AG08396 (cell line): ENCODE measurements around the gene MFAP3.
"Not testable (repeated sequence)": the region's sequence is repeated elsewhere in the genome, so short reads cannot be mapped to it uniquely, and the experiment has no call there.

Source experiments
- DNase-seq: peaks from one replicate; pipeline ENCODE4 v3.0.0; 2012; ENCODE audit warnings: low spot score, mixed read lengths

MFAP3 gene

DNA sequence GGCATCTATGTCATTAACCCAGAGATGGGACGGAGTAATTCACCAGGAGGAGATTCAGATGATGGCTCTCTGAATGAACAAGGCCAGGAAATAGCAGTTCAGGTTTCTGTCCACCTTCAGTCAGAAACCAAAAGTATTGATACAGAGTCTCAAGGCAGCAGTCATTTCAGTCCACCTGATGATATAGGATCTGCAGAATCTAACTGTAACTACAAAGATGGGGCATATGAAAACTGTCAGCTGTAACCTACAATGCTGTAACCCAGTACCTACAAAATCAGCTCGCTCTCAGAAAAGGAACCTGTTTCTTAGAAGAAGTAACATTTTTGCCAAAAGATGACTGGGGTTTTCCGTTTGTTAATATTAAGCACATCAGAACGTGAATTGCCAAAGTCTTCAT is 14.7 kb downstream of the MFAP3 start:
- no peak for DNase-seq

- no peak for DNase-seq
Observed at GRCh38 chr5:154055201-154055600, 16.4 kb downstream of the MFAP3 start.

DNA sequence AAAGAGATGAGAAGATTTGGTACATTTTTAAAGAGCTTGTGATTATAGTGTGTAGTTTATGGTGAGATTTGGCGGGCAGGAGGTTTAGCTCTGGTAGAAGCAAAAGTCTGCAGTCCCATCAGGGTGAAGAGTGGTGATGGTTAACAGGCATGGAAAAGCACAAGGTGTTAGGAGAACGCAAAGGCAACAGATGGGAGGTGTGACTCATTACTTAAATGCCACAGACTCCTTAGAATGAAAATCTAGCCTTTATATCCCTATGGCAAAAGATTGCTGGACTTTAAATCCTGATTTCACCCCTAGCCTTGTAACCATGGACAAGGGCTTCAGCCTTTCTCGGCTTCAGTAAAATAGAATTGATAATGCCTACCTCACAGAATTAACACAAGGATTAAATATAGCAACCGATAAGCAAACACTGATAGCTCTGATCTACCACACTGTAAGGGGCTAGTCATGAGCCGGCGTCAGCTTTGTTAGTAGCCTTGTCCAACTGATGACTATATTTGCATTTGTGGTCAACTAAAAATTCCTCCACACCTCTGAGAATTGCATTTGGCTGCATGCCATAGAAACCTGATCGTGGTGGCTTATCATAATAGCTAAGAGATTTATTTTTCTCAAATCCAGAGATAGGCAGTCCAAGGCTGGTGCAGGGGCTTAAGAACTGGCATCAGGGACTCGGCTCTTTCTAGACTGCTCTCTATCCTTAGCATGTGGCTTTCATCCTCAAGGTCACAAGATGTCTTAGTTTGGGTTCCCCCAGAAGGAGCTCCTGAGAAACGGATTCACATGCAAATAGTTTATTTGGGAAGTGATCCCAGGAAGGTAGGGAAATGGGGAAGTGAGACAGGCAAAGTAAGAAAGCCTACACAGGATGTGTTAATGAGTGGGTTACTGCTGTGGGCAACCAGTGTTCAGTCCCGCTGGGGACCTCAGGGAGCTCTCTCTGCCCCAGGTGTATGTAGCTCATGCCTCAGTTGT is 19.6 kb downstream of the MFAP3 start:
- DNase-seq, result no peak

DNA sequence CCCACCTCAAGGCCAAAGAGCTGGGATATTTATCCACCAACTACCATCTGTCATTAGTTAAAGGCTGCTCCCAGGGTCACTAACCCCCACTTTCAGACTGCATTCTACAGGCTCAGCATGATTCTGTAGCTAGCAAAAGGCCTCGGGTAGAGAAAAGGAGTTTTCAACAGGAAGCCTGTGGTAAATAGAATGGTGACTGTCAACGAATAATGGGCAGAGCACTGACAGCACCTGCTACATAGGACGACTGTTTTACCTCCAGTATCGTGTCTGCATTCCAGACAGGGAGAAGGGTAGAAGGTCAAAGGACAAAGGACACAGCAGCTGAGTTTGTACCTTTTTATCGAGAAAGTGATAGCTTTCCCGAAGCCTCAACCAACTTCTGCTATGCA is 20.3 kb downstream of the MFAP3 start:
- DNase-seq, result no peak

DNA sequence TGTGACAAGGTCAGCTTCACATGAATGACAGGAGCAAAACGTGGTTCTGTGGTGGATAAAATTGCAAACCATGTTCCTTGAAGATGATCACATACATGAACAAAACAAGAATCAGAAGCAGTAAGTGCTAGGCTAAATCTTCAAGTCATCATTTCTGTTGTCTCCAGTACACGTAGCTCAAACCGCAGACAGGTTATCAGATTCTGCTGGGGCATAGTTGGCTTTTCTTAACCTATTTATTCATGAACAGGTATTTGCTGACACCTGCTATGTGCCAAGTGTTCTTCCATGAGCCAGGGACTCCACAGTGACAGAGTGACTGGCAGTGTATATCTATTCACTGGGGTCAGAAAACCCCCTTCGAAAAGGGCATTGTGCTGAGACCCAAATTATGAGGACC is 20.8 kb downstream of the MFAP3 start:
- DNase-seq, result no peak

GRCh38 chr5:154060606-154061005 is 21.8 kb downstream of the MFAP3 start:
- no peak for DNase-seq

GRCh38 chr5:154063372-154063771 is 24.6 kb downstream of the MFAP3 start:
- DNase-seq, result no peak

DNA sequence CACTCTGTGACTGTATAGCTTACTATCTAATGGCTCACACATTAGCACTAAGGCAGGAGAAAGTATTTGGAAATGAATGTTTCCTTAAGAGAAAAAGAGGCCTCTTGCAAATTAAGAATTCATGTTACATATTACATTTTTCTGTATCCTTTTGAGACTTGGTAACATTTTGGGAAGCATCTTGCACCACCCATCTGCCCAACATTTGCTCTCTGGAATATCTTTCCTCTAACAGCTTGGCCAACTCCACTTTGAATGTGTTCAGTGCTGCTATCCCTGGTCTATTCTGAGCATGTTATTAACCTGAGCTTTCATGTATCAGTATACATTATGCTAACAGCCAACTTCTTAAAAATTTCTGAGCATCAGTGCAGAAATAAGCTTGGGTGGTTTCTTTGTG is 27.2 kb downstream of the MFAP3 start:
- DNase-seq, result no peak

DNA sequence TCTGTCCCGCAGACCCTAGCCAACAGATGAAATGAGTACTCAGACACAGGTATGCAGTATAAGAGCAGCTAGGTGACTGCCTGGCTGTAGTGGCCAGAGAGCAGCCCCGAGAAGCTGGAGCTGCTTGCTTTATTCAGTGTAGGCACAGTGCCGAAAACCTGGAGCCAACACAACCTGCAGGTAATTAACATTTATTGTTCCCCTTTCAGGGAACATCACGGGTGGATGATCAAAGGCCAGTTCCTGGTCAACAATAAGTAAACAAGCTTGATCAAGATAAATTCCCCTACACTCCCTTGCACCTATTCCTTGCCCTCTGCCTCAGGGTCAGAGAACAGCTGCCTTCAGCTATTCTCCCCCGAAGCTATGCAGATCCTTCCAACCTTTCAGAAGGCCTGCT is 31.1 kb downstream of the MFAP3 start:
- DNase-seq, result not testable (repeated sequence)

DNA sequence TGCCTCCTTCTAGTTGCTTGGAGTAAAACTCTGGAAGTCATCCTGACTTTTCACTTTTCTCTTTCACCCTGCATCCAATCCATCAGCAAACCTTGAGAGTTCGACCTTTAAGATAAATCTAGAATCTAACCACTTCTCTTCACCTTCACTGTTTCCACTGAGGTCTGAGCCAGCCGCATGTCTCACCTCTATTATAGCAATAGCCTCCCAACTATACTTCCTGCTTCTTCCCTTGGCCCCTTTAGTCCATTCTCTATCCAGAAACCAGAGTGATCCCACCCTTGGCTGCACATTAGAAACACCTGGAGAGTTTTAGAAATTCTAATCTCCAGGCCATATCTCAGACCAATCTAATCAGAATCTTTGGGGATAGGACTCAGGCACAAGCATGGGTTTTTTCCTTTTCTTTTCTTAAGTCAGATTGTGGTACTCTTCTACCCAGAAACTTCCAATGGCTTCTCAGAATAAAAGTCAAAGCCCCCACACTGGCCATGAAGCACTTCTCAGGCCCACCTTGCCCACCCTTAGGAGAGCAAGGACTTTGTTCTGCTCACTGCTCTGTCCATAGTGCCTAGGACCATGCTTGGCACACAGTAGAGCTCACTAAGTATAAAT is 33.1 kb downstream of the MFAP3 start:
- no peak for DNase-seq

DNA sequence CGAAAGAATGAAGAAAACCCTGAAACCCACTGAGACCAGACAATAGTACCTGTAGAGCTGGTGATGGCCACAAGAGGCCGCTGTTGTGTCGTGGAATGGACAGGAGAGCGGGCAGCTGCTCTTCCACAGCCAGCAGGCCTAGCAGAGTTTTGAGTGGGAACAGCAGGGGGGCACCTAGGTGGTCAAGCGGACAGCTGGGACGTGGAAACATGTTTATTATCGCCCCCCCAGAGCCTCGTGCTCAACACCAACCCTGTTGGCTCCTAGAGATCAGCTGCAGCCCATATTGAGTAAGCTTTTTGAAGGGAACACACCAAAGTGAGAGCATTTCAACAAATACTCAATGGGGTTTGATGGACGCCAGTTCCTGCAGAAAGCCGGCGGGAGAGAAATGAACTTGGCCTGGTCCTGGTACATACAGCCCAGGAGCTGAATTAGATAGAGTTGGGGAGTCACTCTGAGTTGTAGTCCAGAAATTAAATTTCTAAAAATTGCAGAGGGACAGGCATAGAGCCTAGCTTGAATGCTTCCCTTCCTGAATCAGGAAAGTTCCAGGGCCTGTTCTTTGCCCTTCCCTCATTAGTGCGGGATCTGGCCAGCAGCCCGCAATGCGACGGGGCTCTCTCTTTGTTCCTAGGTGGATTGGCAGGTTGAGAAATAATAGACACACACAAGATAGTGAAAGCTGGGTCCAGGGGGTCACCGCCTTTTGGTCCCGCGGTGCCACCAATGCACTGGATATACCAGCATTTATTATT is 33.8 kb downstream of the MFAP3 start:
- DNase-seq, result peak; percentile 84

DNA sequence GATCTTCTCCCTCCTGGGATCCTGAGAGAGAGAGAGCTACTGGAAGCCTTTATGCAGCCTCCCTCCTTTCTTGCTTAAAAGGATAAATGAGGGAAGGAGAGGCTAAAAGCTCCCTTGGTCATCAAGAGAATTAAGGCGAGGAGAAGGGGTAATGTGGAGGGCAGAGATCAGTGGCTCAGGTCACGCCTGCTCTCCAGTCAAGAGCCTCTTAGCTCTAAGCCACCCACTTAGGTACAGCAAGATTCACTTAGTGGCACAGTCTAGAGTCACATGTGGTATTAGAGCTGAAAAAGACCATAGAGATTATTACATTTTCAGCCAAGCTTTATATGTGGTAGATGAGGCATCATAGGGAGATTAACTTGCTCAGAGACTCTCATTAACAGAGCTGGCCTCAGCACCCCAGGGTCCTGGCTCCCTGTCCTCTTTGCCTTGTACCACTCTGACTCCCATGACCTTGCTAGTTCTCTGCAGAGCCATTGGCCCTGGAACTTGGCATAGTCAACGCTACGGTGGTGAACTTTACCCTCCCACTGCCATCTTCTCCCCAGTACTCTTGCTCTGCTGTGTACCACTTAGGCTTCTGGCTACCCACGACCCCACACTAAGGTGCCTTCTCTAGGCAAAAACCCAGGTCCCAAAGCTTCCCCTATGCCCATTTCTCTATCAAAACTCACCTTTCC is 37.6 kb downstream of the MFAP3 start:
- DNase-seq, result no peak

- no peak for DNase-seq
Observed at GRCh38 chr5:154077696-154078095, 38.9 kb downstream of the MFAP3 start.

GRCh38 chr5:154078272-154078671 is 39.5 kb downstream of the MFAP3 start:
- DNase-seq, result no peak

GRCh38 chr5:154081246-154081645 is 42.5 kb downstream of the MFAP3 start:
- DNase-seq, result no peak

DNA sequence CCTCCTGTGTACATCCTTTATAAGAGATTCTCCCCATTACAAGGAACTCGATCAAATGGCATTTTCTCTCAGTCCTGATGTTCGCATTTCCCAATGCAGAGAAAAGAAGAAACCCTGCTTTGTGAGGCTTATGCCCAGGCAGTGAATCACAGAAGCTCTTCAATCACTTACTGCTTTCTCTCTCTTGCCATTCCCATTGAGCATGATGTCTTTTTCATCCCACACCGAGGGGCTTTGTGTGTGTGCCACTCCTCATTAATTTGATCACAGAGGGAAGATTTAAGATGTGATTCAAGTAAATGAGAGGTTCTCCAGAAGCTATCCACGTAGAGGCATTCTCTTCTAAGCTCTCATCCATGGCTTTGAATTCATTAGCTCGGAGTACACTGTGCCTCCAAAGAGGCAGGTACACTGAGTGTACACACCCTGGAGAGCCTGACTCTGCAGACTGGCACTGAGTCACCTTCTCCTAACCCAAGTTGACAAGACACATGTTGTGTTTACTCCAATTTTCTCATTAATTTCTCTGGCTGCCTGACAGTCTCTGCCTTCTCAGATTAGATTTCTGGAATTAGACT is 45.4 kb downstream of the MFAP3 start:
- no peak for DNase-seq

GRCh38 chr5:154086146-154086545 is 47.4 kb downstream of the MFAP3 start:
- DNase-seq, result no peak

- DNase-seq, result no peak
Observed at GRCh38 chr5:154086641-154087040, 47.9 kb downstream of the MFAP3 start.

DNA sequence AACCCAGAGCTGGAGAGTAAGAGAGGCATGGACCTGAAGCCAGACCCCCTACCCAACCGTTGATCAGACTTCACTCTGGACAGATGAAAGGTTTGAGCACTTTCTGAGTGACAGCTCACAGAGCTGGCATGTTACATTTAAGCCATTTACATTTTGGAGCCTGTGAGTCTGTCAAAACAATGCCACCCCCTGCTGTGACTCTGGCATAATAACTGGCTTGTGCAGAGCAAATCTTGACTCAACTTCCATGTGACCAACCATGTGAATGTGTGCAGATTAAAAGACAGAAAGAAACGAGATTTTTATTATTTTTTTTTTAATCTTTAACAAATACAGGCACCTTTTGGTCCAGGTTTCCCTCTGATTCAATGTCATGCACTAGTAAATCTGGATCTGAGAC is 48.5 kb downstream of the MFAP3 start:
- DNase-seq, result no peak

DNA sequence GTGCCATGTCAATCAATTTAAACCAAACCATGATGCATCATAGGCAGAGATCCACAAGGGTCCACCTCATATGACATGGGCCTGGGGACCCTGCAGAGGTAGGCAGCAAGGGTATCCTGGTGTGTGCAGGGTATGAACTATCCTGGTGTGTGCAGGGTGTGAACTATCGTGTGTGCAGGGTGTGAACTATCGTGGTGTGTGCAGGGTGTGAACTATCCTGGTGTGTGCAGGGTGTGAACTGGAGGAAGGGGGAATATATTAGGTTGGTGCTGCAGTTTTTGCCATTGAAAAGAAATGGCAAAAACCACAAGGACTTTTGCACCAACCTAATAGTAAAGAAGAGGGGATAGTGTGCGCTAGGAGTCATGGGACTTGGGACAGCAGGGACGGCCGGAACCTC is 50.0 kb downstream of the MFAP3 start:
- DNase-seq, result no peak

DNA sequence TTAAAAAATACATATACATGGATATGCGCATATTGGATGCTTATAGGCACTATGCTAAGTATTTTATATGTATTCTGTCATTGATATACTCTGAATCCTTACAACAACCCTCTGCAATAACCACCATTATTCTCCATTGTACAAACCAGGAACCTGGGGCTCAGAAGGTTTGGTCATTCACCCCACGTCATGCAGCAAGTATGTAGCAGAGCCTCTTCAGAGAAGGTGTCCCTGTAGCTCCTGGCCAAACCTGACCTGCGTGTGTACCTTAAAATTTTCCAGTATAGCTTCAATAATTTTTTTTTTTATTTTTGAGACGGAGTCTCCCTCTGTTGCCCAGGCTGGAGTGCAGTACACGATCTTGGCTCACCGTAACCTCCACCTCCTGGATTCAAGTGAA is 51.9 kb downstream of the MFAP3 start:
- no peak for DNase-seq
